ENCODE data around the gene VPS54.

The VPS54 gene, protein sequence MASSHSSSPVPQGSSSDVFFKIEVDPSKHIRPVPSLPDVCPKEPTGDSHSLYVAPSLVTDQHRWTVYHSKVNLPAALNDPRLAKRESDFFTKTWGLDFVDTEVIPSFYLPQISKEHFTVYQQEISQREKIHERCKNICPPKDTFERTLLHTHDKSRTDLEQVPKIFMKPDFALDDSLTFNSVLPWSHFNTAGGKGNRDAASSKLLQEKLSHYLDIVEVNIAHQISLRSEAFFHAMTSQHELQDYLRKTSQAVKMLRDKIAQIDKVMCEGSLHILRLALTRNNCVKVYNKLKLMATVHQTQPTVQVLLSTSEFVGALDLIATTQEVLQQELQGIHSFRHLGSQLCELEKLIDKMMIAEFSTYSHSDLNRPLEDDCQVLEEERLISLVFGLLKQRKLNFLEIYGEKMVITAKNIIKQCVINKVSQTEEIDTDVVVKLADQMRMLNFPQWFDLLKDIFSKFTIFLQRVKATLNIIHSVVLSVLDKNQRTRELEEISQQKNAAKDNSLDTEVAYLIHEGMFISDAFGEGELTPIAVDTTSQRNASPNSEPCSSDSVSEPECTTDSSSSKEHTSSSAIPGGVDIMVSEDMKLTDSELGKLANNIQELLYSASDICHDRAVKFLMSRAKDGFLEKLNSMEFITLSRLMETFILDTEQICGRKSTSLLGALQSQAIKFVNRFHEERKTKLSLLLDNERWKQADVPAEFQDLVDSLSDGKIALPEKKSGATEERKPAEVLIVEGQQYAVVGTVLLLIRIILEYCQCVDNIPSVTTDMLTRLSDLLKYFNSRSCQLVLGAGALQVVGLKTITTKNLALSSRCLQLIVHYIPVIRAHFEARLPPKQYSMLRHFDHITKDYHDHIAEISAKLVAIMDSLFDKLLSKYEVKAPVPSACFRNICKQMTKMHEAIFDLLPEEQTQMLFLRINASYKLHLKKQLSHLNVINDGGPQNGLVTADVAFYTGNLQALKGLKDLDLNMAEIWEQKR

DNA sequence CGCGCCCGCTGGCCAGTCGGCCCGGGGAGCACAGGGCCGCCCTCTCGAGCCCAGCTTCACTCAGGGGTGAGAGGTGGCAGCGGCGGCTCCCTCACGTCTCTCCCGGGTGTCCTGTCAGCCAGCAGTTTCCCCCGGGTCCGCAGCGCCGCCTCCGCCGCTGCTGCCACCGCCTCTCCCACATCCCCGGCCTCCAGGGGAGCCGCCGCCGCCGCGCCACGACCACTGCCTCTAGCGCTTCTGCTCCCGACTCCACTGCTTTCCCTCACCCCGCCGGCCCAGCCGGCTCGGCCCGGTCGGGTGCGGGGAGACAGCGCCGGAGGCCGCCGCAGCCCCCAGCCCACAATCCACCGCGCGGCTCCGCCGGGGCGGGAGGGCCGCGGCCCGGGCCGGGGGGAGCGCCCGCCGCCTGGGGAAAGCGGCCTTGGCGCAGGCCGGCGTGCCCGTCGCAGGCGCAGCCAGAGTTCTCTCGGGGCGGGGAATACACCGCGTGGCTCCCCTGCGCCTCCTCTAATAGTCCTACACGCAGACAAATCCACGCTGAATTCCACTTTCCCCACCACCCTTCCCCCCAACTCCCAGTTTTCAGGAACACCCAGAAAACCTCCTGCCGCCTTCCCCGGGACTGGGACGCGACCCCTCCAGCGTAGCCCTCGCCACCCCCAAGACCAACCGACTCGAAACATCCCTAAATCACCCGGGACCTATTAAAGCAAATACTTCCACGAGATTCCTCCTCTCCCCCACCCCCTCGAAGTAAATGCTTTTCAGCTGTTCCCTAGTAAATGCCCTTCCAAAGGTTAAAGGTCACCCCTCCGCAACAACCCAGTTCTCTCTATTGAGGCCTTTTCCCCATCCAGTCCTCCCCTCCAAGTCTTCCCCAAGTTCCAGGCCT, at the start of gene VPS54:
Gene VPS54 (minus strand): TSS at position 346 of the 892 bp plus-strand sequence. CDS start 35,429 bp downstream, outside the sequence.
- DNase-seq: peak; percentile 84

DNA sequence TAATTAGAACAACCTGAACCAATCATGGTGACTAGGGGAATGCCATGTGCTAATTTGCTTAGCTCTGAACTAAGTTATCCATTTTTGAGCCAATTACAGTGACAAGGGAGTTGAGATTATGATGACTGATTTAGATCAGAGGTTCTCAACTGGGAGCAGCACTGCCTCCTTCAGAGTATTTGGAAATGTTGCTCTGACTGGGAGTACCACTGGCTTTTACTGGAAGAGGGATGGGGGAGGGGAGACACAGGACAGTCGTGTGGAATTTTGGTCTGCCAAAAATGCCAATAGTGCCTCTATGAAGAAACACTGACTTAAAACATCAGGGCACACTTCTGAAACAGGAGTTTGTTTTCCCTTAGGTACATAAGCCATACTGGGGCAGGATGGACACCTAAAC, 48.1 kb upstream of the VPS54 start:
- DNase-seq: no peak

DNA sequence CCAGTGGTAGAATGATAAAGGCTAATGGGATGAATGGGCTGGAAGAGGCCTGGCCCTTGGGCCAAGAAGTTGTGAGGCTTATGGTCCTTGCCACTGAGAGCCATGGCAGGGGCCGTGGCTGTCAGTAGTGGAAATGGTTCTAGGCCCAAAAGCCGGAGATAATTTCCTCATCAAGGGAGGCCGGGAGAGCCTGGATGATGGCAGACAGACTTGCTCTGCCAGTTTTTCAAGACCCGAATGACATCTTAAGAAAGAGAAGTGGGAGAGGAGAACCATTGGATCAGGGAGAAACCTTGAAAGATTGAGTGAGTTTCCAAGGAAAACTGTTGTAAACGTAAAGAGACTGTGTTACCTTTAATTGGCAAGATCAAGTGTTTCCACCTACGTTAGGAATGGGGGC, 46.3 kb upstream of the VPS54 start:
- DNase-seq: no peak

DNA sequence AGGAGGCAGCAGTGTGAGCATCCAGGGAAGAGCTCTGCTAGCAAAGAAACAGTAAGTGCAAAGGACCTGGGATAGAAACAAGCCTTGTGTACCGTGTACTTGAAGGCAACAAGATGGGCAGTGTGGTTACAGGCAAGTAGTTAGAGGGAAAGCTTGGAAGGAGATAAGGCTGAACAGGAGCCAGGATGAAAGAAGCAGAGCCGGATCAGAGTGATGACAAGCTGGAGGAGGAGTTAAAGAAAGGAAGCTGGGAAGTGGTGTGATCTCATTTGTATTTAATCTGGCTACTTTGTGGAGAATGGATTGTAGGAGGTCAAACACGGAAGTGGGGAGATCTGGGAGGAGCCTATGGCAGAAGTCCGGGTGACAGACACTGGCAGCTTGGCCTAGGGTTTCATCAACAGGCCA, 44.7 kb upstream of the VPS54 start:
- DNase-seq: peak; percentile 14

- DNase-seq: no peak
Observed at GRCh38 chr2:64063454-64063853, 44.2 kb upstream of the VPS54 start.

GRCh38 chr2:64062840-64063239, 43.6 kb upstream of the VPS54 start:
- DNase-seq: no peak

GRCh38 chr2:64059270-64059669, 40.0 kb upstream of the VPS54 start:
- no peak for DNase-seq

- no peak for DNase-seq
Observed at GRCh38 chr2:64056021-64056420, 36.8 kb upstream of the VPS54 start.

- DNase-seq: no peak
Observed at GRCh38 chr2:64054161-64054915, 35.1 kb upstream of the VPS54 start.

DNA sequence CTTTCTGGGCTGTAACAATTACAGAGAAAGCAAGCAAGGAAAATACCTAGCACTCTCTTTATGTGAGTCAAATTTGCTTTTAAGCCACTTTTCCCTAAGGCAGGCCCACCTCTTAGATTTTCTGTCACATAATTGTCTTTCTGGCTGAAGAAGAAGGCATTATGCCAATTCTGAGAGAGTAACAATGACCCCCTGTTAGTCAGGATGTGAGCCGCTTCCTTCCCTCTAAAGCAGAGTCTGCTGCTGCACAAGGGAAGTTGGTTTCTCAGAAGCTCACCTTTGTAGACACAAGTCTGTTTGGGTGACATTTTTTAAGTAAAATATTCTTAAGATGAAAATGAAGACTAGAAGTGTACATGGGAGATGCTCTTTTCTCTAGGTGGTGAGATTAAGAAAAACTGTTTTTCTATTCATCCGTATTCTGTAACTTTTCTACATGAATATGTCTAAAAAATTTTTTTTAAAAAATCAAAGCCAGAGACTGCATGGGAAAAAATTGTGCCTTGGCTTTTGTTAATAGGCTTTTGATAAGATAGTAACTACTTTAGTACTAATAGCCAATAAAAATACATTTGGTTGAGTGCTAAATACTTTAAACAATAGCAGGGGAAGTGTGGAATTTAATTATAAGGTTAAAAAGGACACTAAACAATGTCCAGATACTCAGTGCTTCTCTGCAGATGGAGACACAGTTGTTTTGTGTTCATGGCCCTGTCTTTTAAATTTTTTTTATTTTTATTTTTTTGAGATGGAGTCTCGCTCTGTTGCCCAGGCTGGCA, 33.4 kb upstream of the VPS54 start:
- no peak for DNase-seq

- DNase-seq: peak; percentile 84
Observed at GRCh38 chr2:64049633-64050220, 30.5 kb upstream of the VPS54 start.

- no peak for DNase-seq
Observed at GRCh38 chr2:64045938-64046337, 26.7 kb upstream of the VPS54 start.

DNA sequence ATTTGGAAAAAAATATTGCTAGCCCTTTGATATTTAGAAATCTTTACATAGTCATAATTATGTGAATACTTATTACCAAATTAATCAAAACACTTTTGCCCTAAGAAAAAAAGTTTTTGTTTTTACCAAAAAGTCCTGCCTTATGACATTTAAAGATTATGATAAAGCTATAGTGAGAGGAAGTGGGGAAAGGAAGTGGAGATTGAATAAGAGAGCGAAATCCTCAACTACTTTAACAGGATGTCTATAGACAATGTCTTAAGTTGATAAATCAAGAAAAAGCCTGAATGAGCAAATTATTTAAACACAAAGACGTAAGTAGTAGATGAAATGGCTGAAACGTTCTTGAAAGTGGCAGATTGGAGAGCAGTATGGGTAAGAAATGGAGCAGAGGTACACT, 20.9 kb upstream of the VPS54 start:
- DNase-seq: no peak

DNA sequence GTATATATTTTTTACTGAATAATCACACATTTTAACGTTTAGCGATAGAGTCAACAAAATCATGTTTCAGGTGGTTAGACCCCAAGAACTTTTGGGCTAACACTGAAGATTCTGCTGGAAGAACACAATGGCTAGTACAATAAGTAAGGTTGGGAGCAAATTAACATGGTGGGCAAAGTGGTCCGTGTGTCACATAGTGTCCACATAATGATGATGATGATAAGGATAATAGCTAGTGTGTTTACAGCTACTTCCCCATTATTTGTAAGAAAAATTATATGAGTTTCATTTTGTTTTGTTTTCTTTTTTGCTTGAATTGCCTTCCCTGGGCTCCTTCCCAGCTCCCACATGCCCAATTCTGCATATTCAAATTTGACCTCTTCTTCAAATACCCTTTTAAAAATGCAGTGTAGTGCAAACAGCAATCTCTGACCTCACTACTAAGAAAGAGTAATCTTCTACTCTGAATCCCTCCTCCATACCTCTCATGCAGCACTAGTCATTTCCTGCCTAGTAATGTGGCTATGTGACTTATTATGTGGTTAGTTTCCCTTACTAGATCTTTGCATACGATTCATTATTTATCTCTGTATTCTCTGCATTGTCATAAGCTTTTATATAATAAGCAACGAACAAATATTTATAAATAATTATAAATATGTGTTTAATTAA, 16.9 kb upstream of the VPS54 start:
- DNase-seq: no peak

DNA sequence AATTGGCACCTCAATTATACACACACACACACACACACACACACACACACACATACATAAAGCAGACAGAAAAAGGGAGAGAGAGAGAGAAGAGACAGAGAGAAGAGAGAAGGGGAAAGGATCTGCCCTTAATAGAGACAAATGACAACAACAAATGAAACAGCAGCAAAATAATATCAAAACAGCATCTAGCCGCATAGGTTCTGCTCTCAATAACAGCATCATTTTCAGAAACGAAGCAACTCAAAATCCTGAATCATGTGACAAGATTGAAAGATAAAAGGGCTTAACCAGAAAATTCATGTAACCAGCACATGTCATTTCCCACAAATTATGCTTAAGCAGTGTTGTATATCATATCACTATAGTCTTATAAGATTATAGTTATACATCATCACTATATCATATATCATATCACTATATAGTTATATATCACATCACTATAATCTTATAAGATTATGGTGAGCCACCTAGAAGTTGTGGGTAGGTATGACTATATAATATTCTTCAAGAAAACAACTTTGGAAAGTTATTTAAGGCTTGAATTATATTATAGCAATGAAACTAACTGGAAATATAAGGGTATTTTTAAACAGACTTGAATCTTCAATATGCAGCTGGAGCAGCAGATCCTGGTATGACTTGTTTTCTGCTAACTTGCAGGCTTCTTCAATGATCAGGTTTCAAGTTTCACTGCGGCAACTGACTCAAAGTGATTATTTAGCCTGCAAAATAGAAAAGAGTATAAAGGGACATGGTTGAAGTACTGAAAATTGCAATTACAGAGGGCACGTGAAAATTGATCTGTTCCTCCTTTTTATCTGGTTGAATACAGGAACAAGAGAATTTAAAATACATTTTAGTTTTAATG, 16.1 kb upstream of the VPS54 start:
- DNase-seq: no peak

- DNase-seq: peak; percentile 80
Observed at GRCh38 chr2:64029116-64029665, 10.0 kb upstream of the VPS54 start.

- no peak for DNase-seq
Observed at GRCh38 chr2:64025741-64026140, 6.5 kb upstream of the VPS54 start.

GRCh38 chr2:64024259-64024949, 5.2 kb upstream of the VPS54 start:
- DNase-seq: no peak

Measured in eye (tissue), 1 donor.